IMR-90 (cell line): ENCODE measurements around the gene IFNLR1. TPM values are rescaled to one million over a fixed set of nuclear protein-coding genes. Genes with fewer than 3 reads are reported as not detected.

ENCODE experiments used
- ATAC-seq: fragments of 200-7000 bp; cut with Tn5 transposase; 2 replicates; pipeline ENCODE4 v1.9.1; 2020; ENCODE audit warnings: low read depth, mild to moderate bottlenecking, moderate library complexity
- BruUV-seq: library from RNA; stranded (reverse); fragments of 400-500 nt; replicated peaks from 2 replicates; lab custom pipeline; 2021; lab: Mats Ljungman, UMichigan
- CTCF ChIA-PET: fragments of 300-600 bp; formaldehyde crosslinking; extraction: SDS; loops from one replicate; lab custom pipeline; 2021; ENCODE audit warnings: antibody characterized with exemption; lab: Yijun Ruan, JAX
- POLR2A ChIA-PET: fragments of 300-600 bp; sonication (Branson Sonifier 250); formaldehyde crosslinking; loops from one replicate; lab custom pipeline; 2022; ENCODE audit warnings: antibody characterized with exemption; ENCODE audit not compliant: unreplicated experiment; lab: Charles Lee
- DNase-seq: peaks from one replicate; pipeline ENCODE4 v3.0.0; 2013
- H2AFZ ChIP-seq: replicated peaks from 2 replicates; pipeline ENCODE3; 2013; ENCODE audit warnings: low read length, mild to moderate bottlenecking; ENCODE audit not compliant: poor library complexity
- H2AK5ac ChIP-seq: 2 replicates; pipeline ENCODE4 v1.6.1; 2013; ENCODE audit warnings: low read depth, low read length, inconsistent platforms
- H2AK9ac ChIP-seq: replicated peaks from 2 replicates; pipeline ENCODE3; 2013; ENCODE audit warnings: mild to moderate bottlenecking, low read depth, low read length, moderate library complexity; ENCODE audit not compliant: poor library complexity
- H2BK120ac ChIP-seq: 2 replicates; pipeline ENCODE4 v1.6.1; 2013; ENCODE audit warnings: low read depth, low read length, inconsistent platforms
- H2BK15ac ChIP-seq: 3 replicates; pipeline ENCODE4 v1.6.1; 2013; ENCODE audit warnings: low read depth, low read length, inconsistent platforms
- H2BK20ac ChIP-seq: 2 replicates; pipeline ENCODE4 v1.6.1; 2013; ENCODE audit warnings: low read depth, mild to moderate bottlenecking, inconsistent platforms, low read length, moderate library complexity
- H2BK5ac ChIP-seq: 2 replicates; pipeline ENCODE4 v1.6.1; 2013; ENCODE audit warnings: mild to moderate bottlenecking, low read depth, low read length, inconsistent platforms; ENCODE audit not compliant: poor library complexity, severe bottlenecking
- H3K14ac ChIP-seq: replicated peaks from 2 replicates; pipeline ENCODE4 v1.6.1; 2013; ENCODE audit warnings: low read depth, low read length, inconsistent platforms
- H3K18ac ChIP-seq: 2 replicates; pipeline ENCODE4 v1.6.1; 2013; ENCODE audit warnings: low read depth, low read length, control low read depth
- H3K23ac ChIP-seq: 2 replicates; pipeline ENCODE4 v1.6.1; 2013; ENCODE audit warnings: low read depth, low read length, inconsistent platforms
- H3K27ac ChIP-seq: 2 replicates; pipeline ENCODE4 v1.5.1; 2013; ENCODE audit warnings: mild to moderate bottlenecking, control low read depth, low read length; ENCODE audit not compliant: insufficient read depth
- H3K27me3 ChIP-seq: 2 replicates; pipeline ENCODE4 v1.6.1; 2013; ENCODE audit warnings: low read length; ENCODE audit not compliant: control insufficient read depth, insufficient read depth
- H3K36me3 ChIP-seq: 2 replicates; pipeline ENCODE4 v1.6.1; 2013; ENCODE audit warnings: low read length, mixed read lengths; ENCODE audit not compliant: control insufficient read depth, insufficient read depth
- H3K4ac ChIP-seq: 2 replicates; pipeline ENCODE4 v1.6.1; 2013; ENCODE audit warnings: low read depth, low read length, inconsistent platforms
- H3K4me1 ChIP-seq: 2 replicates; pipeline ENCODE4 v1.6.1; 2013; ENCODE audit warnings: low read length, mixed read lengths; ENCODE audit not compliant: control insufficient read depth, insufficient read depth
- H3K4me2 ChIP-seq: 2 replicates; pipeline ENCODE4 v1.6.1; 2013; ENCODE audit warnings: low read depth, mild to moderate bottlenecking, control low read depth, low read length, moderate library complexity
- H3K4me3 ChIP-seq: 2 replicates; pipeline ENCODE4 v1.5.1; 2013; ENCODE audit warnings: low read depth, mild to moderate bottlenecking, control low read depth, low read length, moderate library complexity; ENCODE audit not compliant: insufficient read depth
- H3K56ac ChIP-seq: 2 replicates; pipeline ENCODE4 v1.6.1; 2013; ENCODE audit warnings: low read length, inconsistent platforms; ENCODE audit not compliant: insufficient read depth; ENCODE audit errors: extremely low read depth
- H3K79me1 ChIP-seq, 2 experiments: 2 replicates each; pipeline ENCODE4 v1.6.1; 2013; ENCODE audit warnings: low read length in 2 of 2, inconsistent platforms in 1 of 2, low read depth in 1 of 2
- H3K9ac ChIP-seq: 2 replicates; pipeline ENCODE4 v1.6.1; 2013; ENCODE audit warnings: low read depth, low read length, control low read depth
- H3K9me1 ChIP-seq: 2 replicates; pipeline ENCODE4 v1.6.1; 2013; ENCODE audit warnings: low read length, inconsistent platforms; ENCODE audit not compliant: insufficient read depth
- H3K9me3 ChIP-seq: 2 replicates; pipeline ENCODE4 v1.6.1; 2013; ENCODE audit warnings: low read length; ENCODE audit not compliant: control insufficient read depth, insufficient read depth
- H4K20me1 ChIP-seq: 2 replicates; pipeline ENCODE4 v1.6.1; 2013; ENCODE audit warnings: low read length, inconsistent platforms; ENCODE audit not compliant: insufficient read depth
- H4K5ac ChIP-seq: 2 replicates; pipeline ENCODE4 v1.6.1; 2013; ENCODE audit warnings: mild to moderate bottlenecking, low read depth, low read length, control low read depth
- H4K8ac ChIP-seq, 2 experiments: 2 replicates each; pipeline ENCODE4 v1.6.1; 2013; ENCODE audit warnings: low read depth in 2 of 2, low read length in 2 of 2, control low read depth in 1 of 2, inconsistent platforms in 1 of 2
- H4K91ac ChIP-seq: 2 replicates; pipeline ENCODE4 v1.6.1; 2013; ENCODE audit warnings: low read depth, low read length, inconsistent platforms; ENCODE audit not compliant: insufficient read depth
- BHLHE40 ChIP-seq: fragments of 150-350 bp; IDR thresholded peaks from 2 replicates; pipeline ENCODE4 v1.6.1; 2016; ENCODE audit warnings: mild to moderate bottlenecking, low read depth, low read length
- CEBPB ChIP-seq: IDR thresholded peaks from 2 replicates; pipeline ENCODE4 v1.6.1; 2012; ENCODE audit warnings: low read depth, low read length, improper control_type of control experiment
- CHD1 ChIP-seq: IDR thresholded peaks from 2 replicates; pipeline ENCODE4 v1.6.1; 2012; ENCODE audit warnings: low read depth, low read length, improper control_type of control experiment
- ELK1 ChIP-seq: fragments of 150-350 bp; IDR thresholded peaks from 2 replicates; pipeline ENCODE4 v1.6.1; 2016; ENCODE audit warnings: low read depth, mild to moderate bottlenecking, low read length, moderate library complexity, borderline replicate concordance
- FOS ChIP-seq: fragments of 150-350 bp; IDR thresholded peaks from 2 replicates; pipeline ENCODE4 v1.6.1; 2016; ENCODE audit warnings: low read depth, low read length
- MAFK ChIP-seq: IDR thresholded peaks from 2 replicates; pipeline ENCODE4 v1.6.1; 2012; ENCODE audit warnings: low read depth, low read length, improper control_type of control experiment
- MAZ ChIP-seq: IDR thresholded peaks from 2 replicates; pipeline ENCODE4 v1.6.1; 2012; ENCODE audit warnings: low read depth, mild to moderate bottlenecking, low read length, improper control_type of control experiment, moderate library complexity, borderline replicate concordance
- MXI1 ChIP-seq: IDR thresholded peaks from 2 replicates; pipeline ENCODE4 v1.6.1; 2012; ENCODE audit warnings: low read depth, mild to moderate bottlenecking, low read length, moderate library complexity, borderline replicate concordance
- NFE2L2 ChIP-seq: fragments of 150-350 bp; IDR thresholded peaks from 2 replicates; pipeline ENCODE4 v1.6.1; 2016; ENCODE audit warnings: low read depth, mild to moderate bottlenecking, low read length
- POLR2A ChIP-seq: IDR thresholded peaks from 2 replicates; pipeline ENCODE4 v1.6.1; 2012; ENCODE audit warnings: mild to moderate bottlenecking, low read depth, low read length
- RAD21 ChIP-seq: IDR thresholded peaks from 2 replicates; pipeline ENCODE4 v1.6.1; 2012; ENCODE audit warnings: low read length, improper control_type of control experiment
- RCOR1 ChIP-seq: IDR thresholded peaks from 2 replicates; pipeline ENCODE4 v1.6.1; 2012; ENCODE audit warnings: mild to moderate bottlenecking, low read length, improper control_type of control experiment; ENCODE audit not compliant: insufficient replicate concordance
- RFX5 ChIP-seq: IDR thresholded peaks from 2 replicates; pipeline ENCODE4 v1.8.0; 2012; ENCODE audit warnings: low read depth, mild to moderate bottlenecking, low read length, moderate library complexity
- SMC3 ChIP-seq: fragments of 150-350 bp; IDR thresholded peaks from 2 replicates; pipeline ENCODE4 v1.6.1; 2016; ENCODE audit warnings: low read depth, mild to moderate bottlenecking, antibody characterized with exemption, low read length, moderate library complexity
- USF2 ChIP-seq: fragments of 150-350 bp; IDR thresholded peaks from 2 replicates; pipeline ENCODE4 v1.6.1; 2017; ENCODE audit warnings: mild to moderate bottlenecking, antibody characterized with exemption, low read length, low read depth
- WGBS, 2 experiments: methylation state at CpG; one replicate each; pipeline versions ENCODE4 v1.1.5 to v1.1.7; 2013; ENCODE audit warnings: missing lambda C conversion rate in 2 of 2; ENCODE audit not compliant: insufficient read length in 1 of 2; ENCODE audit errors: extremely low coverage in 2 of 2; 5-methylcytosine and 5-hydroxymethylcytosine counted together
- dilution Hi-C: fragments of 300-500 bp; cut with HindIII; formaldehyde crosslinking; loops from one replicate; pipeline ENCODE4 v1.14.3; 2018; ENCODE audit warnings: low sequenced_read_pairs; ENCODE audit not compliant: unreplicated experiment
- in situ Hi-C: fragments of 300-500 bp; cut with MboI; formaldehyde crosslinking; loops from 3 replicates; pipeline ENCODE4 v1.14.3; 2019; ENCODE audit warnings: low sequenced_read_pairs, inconsistent platforms, mixed read lengths
- intact Hi-C: fragments of 100-400 bp; cut with micrococcal nuclease; formaldehyde crosslinking; loops from 2 replicates; pipeline ENCODE4 v1.10.0; 2022
- polyA plus RNA-seq, 3 experiments: library from polyadenylated mRNA; depleted of rRNA; stranded (reverse); fragments of >200 nt; gene quantifications; 2 replicates each; pipeline ENCODE4 v1.2.3, GENCODE V29; 2012; ENCODE audit warnings: low replicate concordance in 1 of 3
- total RNA-seq: library from RNA; depleted of rRNA; stranded (reverse); fragments of >200 nt; gene quantifications from 2 replicates; pipeline ENCODE4 v1.2.3, GENCODE V29; 2012
- TF ChIP-seq, protein P1 (sequence below): conservative IDR thresholded peaks from 2 replicates; pipeline ENCODE4 v1.5.1; 2012; ENCODE audit warnings: mild to moderate bottlenecking, low read depth, low read length, improper control_type of control experiment

Gene IFNLR1
- total and polyA plus RNA-seq, 2 of the 4 experiments (the other 2 are of a cell fraction): not detected

DNA sequence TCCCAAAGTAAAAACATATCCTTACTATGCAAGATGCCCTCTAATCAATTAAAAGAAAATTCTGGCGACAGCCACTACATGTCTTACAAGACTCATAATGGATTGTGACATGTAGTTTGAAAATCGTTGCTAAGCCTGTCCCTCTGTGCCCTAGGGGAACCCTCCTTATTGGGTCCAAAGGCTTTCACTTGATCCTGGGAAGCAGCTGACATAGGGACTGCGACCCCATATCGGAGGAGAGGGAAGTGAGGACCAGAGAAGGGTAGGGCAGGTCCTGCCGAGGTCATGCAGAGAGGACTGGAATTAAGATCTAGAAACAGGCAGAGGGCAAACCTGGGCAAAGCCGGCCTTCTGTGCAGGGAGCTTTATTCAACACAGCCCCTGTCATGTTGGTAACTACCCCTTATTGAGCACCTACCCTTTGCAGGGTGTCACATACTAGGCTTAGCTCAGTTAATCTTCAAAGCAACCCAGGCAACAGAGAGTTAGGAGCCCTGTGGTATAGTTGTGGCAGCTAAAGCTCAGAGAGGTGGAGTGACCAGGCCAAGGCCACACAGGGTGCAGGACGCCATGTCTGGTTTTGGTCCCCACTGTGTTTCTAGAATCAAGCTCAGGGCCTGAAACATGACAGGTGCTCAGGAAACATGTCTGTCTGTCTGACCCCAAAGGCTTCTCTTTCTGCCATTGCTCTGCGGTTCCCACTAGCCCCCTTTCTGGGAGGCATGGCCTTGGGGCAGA is 18.4 kb upstream of the IFNLR1 start:
- no TSS peak for BruUV-seq
- ATAC-seq (no peak), DNase-seq (no peak)
- Histone ChIP-seq H3K27me3 (peaks cover 27% of the 10 kb centered on the region), H2BK5ac (no peak overlapping the region), H2AK5ac (no peak overlapping the region), H2AK9ac (no peak overlapping the region), H3K18ac (no peak overlapping the region), H2AFZ (no peak overlapping the region), H3K4me1 (peaks cover 2% of the 10 kb centered on the region; the same call in 1 of the 2 replicates), H3K9ac (no peak overlapping the region), H3K4me2 (no peak overlapping the region), H3K23ac (no peak overlapping the region), H3K79me1 (no peaks in the 10 kb centered on the region), H2BK15ac (no peak overlapping the region), H3K14ac (no peak overlapping the region), H4K91ac (no peak overlapping the region), H4K20me1 (no peaks in the 10 kb centered on the region; the same call in 1 of the 2 replicates), H3K4ac (no peak overlapping the region), H4K5ac (no peak overlapping the region), H4K8ac (no peak overlapping the region), H3K9me3 (no peaks in the 10 kb centered on the region), H2BK20ac (no peak overlapping the region), H3K27ac (no peak overlapping the region), H3K4me3 (no peak overlapping the region), H3K36me3 (no peaks in the 10 kb centered on the region), H3K9me1 (no peaks in the 10 kb centered on the region), H2BK120ac (no peak overlapping the region), H3K56ac (no peak overlapping the region)
- WGBS, 2 experiments: 52% methylated on average over 3 of the region's 8 CpGs; no CpG with 5 or more reads in 1 of the 2 experiments
- dilution Hi-C loops: no loop called here
- ChIA-PET POLR2A (no interaction called here), CTCF (no interaction called here)
- intact Hi-C loops: no loop called here
- TF ChIP-seq MAFK: no peak
- TF ChIP-seq, protein P1, sequence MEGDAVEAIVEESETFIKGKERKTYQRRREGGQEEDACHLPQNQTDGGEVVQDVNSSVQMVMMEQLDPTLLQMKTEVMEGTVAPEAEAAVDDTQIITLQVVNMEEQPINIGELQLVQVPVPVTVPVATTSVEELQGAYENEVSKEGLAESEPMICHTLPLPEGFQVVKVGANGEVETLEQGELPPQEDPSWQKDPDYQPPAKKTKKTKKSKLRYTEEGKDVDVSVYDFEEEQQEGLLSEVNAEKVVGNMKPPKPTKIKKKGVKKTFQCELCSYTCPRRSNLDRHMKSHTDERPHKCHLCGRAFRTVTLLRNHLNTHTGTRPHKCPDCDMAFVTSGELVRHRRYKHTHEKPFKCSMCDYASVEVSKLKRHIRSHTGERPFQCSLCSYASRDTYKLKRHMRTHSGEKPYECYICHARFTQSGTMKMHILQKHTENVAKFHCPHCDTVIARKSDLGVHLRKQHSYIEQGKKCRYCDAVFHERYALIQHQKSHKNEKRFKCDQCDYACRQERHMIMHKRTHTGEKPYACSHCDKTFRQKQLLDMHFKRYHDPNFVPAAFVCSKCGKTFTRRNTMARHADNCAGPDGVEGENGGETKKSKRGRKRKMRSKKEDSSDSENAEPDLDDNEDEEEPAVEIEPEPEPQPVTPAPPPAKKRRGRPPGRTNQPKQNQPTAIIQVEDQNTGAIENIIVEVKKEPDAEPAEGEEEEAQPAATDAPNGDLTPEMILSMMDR: no peak
- TF ChIP-seq CHD1: no peak
- TF ChIP-seq ELK1: no peak
- TF ChIP-seq BHLHE40: no peak
- no peak for TF ChIP-seq MXI1
- no peak for TF ChIP-seq SMC3
- TF ChIP-seq RAD21: no peak
- TF ChIP-seq NFE2L2: no peak
- no peak for TF ChIP-seq POLR2A
- TF ChIP-seq RFX5: no peak
- no peak for TF ChIP-seq USF2
- TF ChIP-seq RCOR1: no peak
- no peak for TF ChIP-seq CEBPB
- TF ChIP-seq MAZ: no peak
- no peak for TF ChIP-seq FOS
- in situ Hi-C loops: no loop called here
